ENCODE results near the gene PDGFC.
A peak's percentile ranks its signal among the peaks of the same experiment; 100 is the strongest.

Gene PDGFC

DNA sequence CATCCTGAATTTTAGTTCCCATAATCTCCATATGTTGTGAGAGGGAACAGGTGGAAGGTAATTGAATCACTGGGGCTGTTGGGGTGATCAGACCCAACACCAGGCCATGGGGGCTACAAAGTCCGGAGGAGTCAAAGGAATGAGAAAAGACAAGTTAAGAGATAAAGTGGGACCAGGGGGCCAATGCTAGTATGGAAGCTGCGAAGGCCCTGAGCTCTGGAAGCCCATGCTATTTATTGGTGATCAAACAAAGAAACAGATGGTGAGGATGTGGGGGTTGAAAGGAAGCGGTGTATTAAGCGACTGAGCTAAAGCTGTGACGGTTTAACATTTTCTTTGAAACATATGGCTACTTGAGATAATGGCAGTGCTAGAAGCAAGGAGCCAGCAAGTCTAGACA lies 132.8 kb downstream of the PDGFC start:
- TF ChIP-seq, protein P1, sequence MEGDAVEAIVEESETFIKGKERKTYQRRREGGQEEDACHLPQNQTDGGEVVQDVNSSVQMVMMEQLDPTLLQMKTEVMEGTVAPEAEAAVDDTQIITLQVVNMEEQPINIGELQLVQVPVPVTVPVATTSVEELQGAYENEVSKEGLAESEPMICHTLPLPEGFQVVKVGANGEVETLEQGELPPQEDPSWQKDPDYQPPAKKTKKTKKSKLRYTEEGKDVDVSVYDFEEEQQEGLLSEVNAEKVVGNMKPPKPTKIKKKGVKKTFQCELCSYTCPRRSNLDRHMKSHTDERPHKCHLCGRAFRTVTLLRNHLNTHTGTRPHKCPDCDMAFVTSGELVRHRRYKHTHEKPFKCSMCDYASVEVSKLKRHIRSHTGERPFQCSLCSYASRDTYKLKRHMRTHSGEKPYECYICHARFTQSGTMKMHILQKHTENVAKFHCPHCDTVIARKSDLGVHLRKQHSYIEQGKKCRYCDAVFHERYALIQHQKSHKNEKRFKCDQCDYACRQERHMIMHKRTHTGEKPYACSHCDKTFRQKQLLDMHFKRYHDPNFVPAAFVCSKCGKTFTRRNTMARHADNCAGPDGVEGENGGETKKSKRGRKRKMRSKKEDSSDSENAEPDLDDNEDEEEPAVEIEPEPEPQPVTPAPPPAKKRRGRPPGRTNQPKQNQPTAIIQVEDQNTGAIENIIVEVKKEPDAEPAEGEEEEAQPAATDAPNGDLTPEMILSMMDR (IDR thresholded peaks at IDR 0.05) = no peak
- Histone ChIP-seq H3K27ac (no peak overlapping the region), H3K4me3 (no peak overlapping the region)
- no peak for DNase-seq (ENCODE audit: low spot score)

DNA sequence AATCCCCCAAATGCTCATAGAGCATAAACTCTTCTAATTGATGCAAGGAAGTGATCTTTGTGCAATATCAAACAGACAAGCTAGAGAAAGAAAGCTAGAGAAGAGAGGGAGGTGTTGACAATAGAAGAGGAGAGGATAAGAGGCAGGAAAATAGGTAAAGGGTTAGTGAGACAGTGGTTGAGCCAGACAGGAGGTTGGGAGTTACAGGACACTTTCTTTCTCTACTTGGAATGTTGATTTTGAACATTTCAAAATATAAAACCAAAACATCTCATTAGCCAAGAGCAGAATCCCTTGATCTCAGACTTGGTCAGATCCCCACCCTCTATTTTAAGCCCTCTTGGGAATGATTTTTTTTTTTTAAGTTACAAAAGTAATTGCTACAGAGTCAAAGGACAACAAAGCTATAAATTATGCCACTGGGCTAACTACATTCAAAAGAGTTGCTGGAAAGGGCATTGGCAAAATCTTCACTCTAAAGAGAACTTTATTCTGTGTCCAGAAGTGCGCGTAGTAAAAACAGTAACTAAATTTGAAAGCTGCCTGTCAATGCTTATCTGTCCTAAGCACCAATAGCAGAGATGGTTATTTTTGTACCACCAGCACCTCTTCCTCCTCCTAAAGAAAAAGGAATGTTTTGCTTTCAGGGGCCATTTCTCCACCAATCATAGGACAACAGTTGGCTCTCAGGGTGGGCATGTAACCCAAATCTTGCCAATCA lies 133.8 kb downstream of the PDGFC start:
- no peak for DNase-seq (ENCODE audit: low spot score)
- TF ChIP-seq, protein P1 (IDR thresholded peaks at IDR 0.05) = no peak
- peak overlapping the region in 1 of 2 donors; percentile 44 for H3K27ac ChIP-seq
- H3K4me3 ChIP-seq = no peak overlapping the region

DNA sequence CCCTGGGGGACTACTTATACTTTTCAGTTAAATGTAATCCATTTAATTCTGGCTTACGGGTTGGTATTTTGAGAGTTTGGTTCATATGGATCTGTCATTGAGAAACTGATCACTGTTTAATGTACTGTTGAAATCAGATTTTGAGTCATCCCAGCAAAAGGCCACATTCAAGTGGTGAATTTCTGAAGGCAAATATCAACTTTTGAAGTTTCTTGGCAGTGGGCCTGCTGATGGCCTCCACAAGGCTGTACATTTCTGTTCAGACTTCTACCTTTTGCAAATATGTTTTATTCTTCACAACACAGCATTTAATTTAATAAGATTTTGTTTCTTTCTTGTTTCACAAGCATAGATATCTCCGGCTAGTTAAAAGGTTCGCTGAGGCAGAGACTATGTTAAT lies 138.7 kb downstream of the PDGFC start:
- H3K4me3 ChIP-seq = no peak overlapping the region
- H3K27ac ChIP-seq = no peak overlapping the region
- TF ChIP-seq, protein P1 (IDR thresholded peaks at IDR 0.05) = no peak
- no peak for DNase-seq (ENCODE audit: low spot score)

DNA sequence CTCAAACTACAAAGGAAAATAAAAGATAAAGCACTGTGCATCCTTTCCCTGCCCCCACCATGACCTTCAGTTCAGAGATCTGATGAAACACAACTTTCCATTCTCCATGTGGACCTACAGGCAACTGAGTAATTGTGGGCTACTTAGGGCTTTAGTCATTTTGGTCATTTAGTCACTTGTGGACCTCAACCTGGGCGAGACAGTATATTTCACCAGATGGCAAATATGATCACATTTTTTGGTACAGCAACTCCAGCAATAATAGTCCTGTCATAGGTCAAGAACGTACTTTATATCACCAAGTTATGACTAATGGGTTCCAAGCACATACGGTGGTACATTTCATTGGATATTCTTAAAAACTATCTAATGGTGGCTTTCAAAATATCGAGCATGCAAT lies 141.2 kb downstream of the PDGFC start:
- DNase-seq (ENCODE audit: low spot score) = no peak

DNA sequence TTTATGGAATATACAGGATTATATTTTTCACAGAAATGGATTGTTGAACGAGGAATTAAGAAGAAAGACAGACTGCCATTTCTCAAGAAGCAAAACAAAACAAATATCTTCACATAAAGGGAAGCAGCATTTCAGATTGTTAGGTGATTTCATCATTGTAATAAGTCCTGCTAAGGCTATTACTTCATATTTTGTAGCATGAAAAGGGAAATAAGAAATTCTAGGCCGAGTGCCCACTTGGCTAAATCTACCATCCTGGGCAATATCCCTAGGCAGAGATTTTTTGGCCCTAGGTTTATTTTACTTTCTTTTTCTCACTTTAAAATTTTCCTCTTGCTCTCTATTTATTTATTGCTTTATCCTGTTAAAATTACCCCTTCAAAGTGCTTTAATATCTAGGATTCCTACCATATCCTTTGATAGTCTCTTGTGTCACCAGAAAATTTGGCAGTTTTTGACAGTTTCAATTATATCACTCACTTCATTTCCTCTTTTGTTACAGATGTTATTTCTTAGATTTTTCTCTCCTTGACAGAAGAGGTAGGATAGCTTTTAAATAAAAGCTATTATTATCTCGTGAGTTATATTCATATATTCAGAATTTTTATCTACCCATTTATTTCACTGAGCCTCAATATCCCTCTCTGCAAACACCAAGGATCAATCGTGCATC lies 142.3 kb downstream of the PDGFC start:
- TF ChIP-seq, protein P1 (IDR thresholded peaks at IDR 0.05) = no peak
- H3K4me3 ChIP-seq = peak overlapping the region; percentile 58
- H3K27ac ChIP-seq = peak overlapping the region; percentile 79 to 80
- DNase-seq (ENCODE audit: low spot score) = no peak

More for the DNA sequence above, 141.2 kb downstream of the PDGFC start:
- TF ChIP-seq, protein P1 (IDR thresholded peaks at IDR 0.05) = no peak
- H3K27ac ChIP-seq = peak overlapping the region in 1 of 2 donors; percentile 42
- no peak overlapping the region for H3K4me3 ChIP-seq

DNA sequence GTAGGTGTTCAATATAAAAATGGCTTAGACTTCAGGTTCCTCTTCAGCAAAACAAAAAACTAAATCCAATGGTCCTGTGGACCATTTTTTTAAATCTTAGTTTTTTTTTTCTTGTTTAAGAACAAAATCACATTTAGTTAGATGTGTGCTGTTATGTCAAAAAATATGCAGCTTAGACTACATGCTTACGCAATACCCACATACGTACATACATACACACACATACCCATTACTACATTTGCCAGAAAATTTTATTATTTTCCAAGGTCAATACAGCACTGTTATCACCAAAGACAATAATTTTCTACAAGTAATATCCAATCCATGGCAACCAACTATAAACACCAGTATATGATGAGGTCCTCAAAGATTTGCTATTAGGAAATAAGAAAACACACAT lies 144.1 kb downstream of the PDGFC start:
- Histone ChIP-seq H3K4me3 (no peak overlapping the region), H3K27ac (no peak overlapping the region)
- no peak for DNase-seq (ENCODE audit: low spot score)
- TF ChIP-seq, protein P1 (IDR thresholded peaks at IDR 0.05) = no peak

DNA sequence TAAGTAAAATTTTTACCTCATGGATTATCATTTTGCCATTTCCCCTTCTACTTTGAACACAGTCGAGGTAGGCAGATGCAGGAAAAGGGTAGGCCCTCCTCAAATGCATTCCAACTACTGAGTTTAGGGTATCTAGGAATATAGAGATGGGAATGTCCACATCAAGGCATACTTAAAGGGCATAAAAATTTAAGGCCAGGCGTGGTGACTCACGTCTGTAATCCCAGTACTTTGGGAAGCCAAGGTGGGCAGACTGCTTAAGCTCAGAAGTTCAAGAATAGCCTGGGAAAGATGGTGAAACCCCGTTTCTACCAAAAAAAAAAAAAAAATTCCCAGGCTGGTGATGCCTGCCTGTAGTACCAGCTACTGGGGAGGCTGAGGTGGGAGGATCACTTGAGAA lies 146.5 kb downstream of the PDGFC start:
- H3K4me3 ChIP-seq = no peak overlapping the region
- no peak for DNase-seq (ENCODE audit: low spot score)
- TF ChIP-seq, protein P1 (IDR thresholded peaks at IDR 0.05) = no peak
- H3K27ac ChIP-seq = no peak overlapping the region
